SU-DHL-6 (cell line): ENCODE data around the gene TPH2.

Source experiments
- EZH2phosphoT487 ChIP-seq: fragments of 200-600 bp; sonication (generic), shearing (Covaris generic); conservative IDR thresholded peaks from 2 replicates; pipeline ENCODE4 v1.6.1; 2018; ENCODE audit warnings: mild to moderate bottlenecking, antibody characterized with exemption, low read length, moderate library complexity, mixed read lengths
- TF ChIP-seq, protein P1 (sequence below): fragments of 200-600 bp; sonication (generic); IDR thresholded peaks from one replicate; pipeline ENCODE4 v1.5.1; 2017; ENCODE audit warnings: antibody characterized with exemption, mild to moderate bottlenecking, low read length, moderate library complexity; ENCODE audit not compliant: insufficient read depth, poor library complexity, severe bottlenecking

DNA sequence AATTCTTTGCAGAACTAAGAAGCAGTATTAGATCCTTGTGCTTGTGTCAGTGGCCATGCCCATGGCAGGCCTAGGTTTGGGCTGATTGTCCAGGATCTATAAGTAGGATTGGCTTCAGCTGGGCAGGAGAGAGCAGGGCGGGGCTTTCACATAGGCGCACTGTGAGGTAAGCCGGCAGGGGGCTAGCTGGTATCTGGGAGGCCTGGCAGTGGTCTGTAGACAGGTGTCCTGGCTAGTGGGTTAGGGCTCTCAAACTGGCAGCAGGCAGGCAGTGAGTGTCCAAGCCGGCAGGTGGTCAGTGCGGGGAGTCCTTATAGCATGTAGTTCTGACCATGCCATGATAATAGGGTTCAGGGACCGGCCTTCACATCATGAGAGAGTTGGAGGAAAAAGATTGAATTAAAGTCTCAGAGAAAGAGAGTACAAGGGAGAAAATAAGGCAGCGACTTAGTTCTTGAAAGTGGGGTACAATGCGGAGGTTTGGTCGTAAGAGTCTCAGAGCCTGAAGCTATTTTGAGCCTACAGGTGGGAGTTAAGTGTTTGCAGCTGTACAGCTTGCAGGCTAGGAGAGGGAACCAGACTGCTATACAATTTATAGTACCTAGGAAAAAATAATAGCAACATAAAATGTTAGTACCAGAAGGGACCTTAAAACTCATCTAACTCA is 137.4 kb downstream of the TPH2 start:
- no peak for TF ChIP-seq EZH2phosphoT487
- TF ChIP-seq, protein P1, sequence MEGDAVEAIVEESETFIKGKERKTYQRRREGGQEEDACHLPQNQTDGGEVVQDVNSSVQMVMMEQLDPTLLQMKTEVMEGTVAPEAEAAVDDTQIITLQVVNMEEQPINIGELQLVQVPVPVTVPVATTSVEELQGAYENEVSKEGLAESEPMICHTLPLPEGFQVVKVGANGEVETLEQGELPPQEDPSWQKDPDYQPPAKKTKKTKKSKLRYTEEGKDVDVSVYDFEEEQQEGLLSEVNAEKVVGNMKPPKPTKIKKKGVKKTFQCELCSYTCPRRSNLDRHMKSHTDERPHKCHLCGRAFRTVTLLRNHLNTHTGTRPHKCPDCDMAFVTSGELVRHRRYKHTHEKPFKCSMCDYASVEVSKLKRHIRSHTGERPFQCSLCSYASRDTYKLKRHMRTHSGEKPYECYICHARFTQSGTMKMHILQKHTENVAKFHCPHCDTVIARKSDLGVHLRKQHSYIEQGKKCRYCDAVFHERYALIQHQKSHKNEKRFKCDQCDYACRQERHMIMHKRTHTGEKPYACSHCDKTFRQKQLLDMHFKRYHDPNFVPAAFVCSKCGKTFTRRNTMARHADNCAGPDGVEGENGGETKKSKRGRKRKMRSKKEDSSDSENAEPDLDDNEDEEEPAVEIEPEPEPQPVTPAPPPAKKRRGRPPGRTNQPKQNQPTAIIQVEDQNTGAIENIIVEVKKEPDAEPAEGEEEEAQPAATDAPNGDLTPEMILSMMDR: no peak
